ENCODE results near the gene PIK3R2. TPM values are rescaled to one million over a fixed set of nuclear protein-coding genes. Genes with fewer than 3 reads are reported as not detected.

PIK3R2 gene
- total and polyA plus RNA-seq, 2 of the 4 experiments (the other 2 are of a cell fraction), result 12.2 to 25.1 TPM

GRCh38 chr19:18152442-18152816 is 534 bp upstream of the PIK3R2 start (continued):
- peak; percentile 68 for TF ChIP-seq CTCF (conservative IDR thresholded peaks at IDR 0.05; ENCODE audit: low read depth, low read length)
- TF ChIP-seq MXI1 (IDR thresholded peaks at IDR 0.05; ENCODE audit: borderline replicate concordance, low read depth, low read length), result no peak
- TF ChIP-seq MAFK (IDR thresholded peaks at IDR 0.05; ENCODE audit: low read depth, low read length), result no peak
- no peak for TF ChIP-seq ELK1 (IDR thresholded peaks at IDR 0.05; ENCODE audit: borderline replicate concordance, low read depth, low read length)
- TF ChIP-seq NFE2L2 (IDR thresholded peaks at IDR 0.05; ENCODE audit: low read depth, low read length), result no peak
- no peak; the same call in 1 of the 2 replicates for TF ChIP-seq MAZ (IDR thresholded peaks at IDR 0.05; ENCODE audit: borderline replicate concordance, low read depth, low read length)
